Ovary (tissue), 9 donors: ENCODE measurements around the gene RASA3. TPM values are rescaled to one million over a fixed set of nuclear protein-coding genes. Genes with fewer than 3 reads are reported as not detected.
A peak's percentile ranks its signal among the peaks of the same experiment; 100 is the strongest.
"Not testable (repeated sequence)": the region's sequence is repeated elsewhere in the genome, so short reads cannot be mapped to it uniquely, and the experiment has no call there.

ENCODE experiments used
- DNase-seq, 5 donors: peaks; one replicate each; pipeline ENCODE4 v3.0.0-alpha.2; 2019 to 2020
- H3K27ac ChIP-seq, 2 donors: fragments of 200-600 bp; one replicate each; pipeline versions ENCODE4 v1.5.1 to v1.8.0; 2019 to 2022
- H3K27me3 ChIP-seq: fragments of 200-600 bp; one replicate; pipeline ENCODE4 v1.8.0; 2022
- H3K36me3 ChIP-seq: fragments of 200-600 bp; sonication (generic); one replicate; pipeline ENCODE4 v1.5.1; 2019
- H3K4me1 ChIP-seq: one replicate; pipeline ENCODE4 v1.8.1; 2013; ENCODE audit warnings: mild to moderate bottlenecking, moderate library complexity; ENCODE audit not compliant: insufficient read depth
- H3K4me3 ChIP-seq: fragments of 200-600 bp; sonication (generic); one replicate; pipeline ENCODE4 v1.5.1; 2017
- H3K9me3 ChIP-seq, 2 donors: fragments of 200-600 bp in 1 of 2; sonication (generic) in 1 of 2; one replicate each; pipeline versions ENCODE4 v1.5.1 to v1.8.1; 2013 to 2019; ENCODE audit warnings: mild to moderate bottlenecking in 1 of 2, moderate library complexity in 1 of 2
- CTCF ChIP-seq, 3 donors: fragments of 450-650 bp in 2 of 3; fragments of 200-600 bp in 1 of 3; IDR thresholded peaks; one replicate each; pipeline versions ENCODE4 v1.5.1 to v1.8.0; 2016 to 2022; ENCODE audit warnings: antibody characterized with exemption in 3 of 3, mild to moderate bottlenecking in 1 of 3
- EP300 ChIP-seq: sonication (generic); formaldehyde crosslinking; IDR thresholded peaks from one replicate; pipeline ENCODE4 v1.6.1; 2017; ENCODE audit warnings: antibody characterized with exemption
- POLR2A ChIP-seq: fragments of 450-650 bp; IDR thresholded peaks from one replicate; pipeline ENCODE4 v1.6.1; 2017; ENCODE audit warnings: antibody characterized with exemption, mild to moderate bottlenecking, moderate library complexity
- WGBS, 3 donors: extraction: QIAGEN DNeasy Blood & Tissue Kit in 1 of 3; methylation state at CpG; one replicate each; pipeline versions ENCODE4 v1.1.5 to v1.1.7; 2013 to 2017; 5-methylcytosine and 5-hydroxymethylcytosine counted together
- intact Hi-C, 4 donors: fragments of 100-400 bp; cut with DNase I; formaldehyde crosslinking; loops; one replicate each; pipeline versions ENCODE4 v1.11.0 to v1.15.1; 2022 to 2023
- polyA plus RNA-seq, 2 donors: library from polyadenylated mRNA; stranded (reverse); fragments of 200-250 nt in 1 of 2; fragments of 350-450 nt in 1 of 2; fragmentation: Illumina TruSeq in 1 of 2; extraction: RNeasy Lipid Tissue Mini Kit (QIAGEN cat#74804) in 1 of 2; gene quantifications; one replicate each; pipeline ENCODE4 v1.2.3, GENCODE V29; 2013 to 2014
- total RNA-seq, 7 donors: library from RNA; depleted of rRNA in 2 of 7; stranded (reverse); fragments of >200 nt in 2 of 7; fragmentation: NEBNext Ultra II Directional in 3 of 7; extraction: Animal tissue kit (Norgen Biotek cat#: 25700) in 3 of 7; gene quantifications; one replicate each; pipeline versions ENCODE4 v1.1.0 to v1.2.4, GENCODE V29; 2016 to 2023
- donor health status: DM: no; HTN: no; CAD: no; lungs with moderate emphysema.
- donor health status: DM: no; HTN: no; CAD: no.
- donor health status: Bipolar disorder and iron deficiency.
- donor health status: DM: yes; HTN: yes; CAD: no.
- donor health status: DM: no; HTN: no; CAD: no.
- donor health status: DM: yes; HTN: yes; CAD: no.

RASA3 gene
- total and polyA plus RNA-seq, 9 donors: 5.4 to 16.9 (median 9.4) TPM

- Histone ChIP-seq H3K4me1 (no peaks in the 10 kb centered on the region), H3K27me3 (no peaks in the 10 kb centered on the region), H3K4me3 (no peak overlapping the region), H3K27ac (no peak overlapping the region), H3K9me3 (no peaks in the 10 kb centered on the region), H3K36me3 (no peaks in the 10 kb centered on the region)
- peak in 4 of 5 donors; percentile 27 to 47 (median 34) for DNase-seq
- no peak for TF ChIP-seq CTCF (IDR thresholded peaks at IDR 0.05)
- TF ChIP-seq POLR2A: no peak
- no peak for TF ChIP-seq EP300
- 72 to 82% (median 78%) methylated on average over 27 of the region's 27 CpGs for WGBS, 3 donors
- intact Hi-C loops: loop anchor here in 1 of 4 donors (5.0 kb wide), 1 partner anchor 69 kb away; no protein-coding TSS in a partner anchor
Measured at GRCh38 chr13:114101358-114102130, 30.9 kb downstream of the RASA3 start.

GRCh38 chr13:114100446-114101357 is 31.7 kb downstream of the RASA3 start:
- no peak for TF ChIP-seq POLR2A
- no peak for TF ChIP-seq CTCF (IDR thresholded peaks at IDR 0.05)
- no peak for TF ChIP-seq EP300
- WGBS, 3 donors: 68 to 82% (median 81%) methylated on average over 29 of the region's 29 CpGs
- H3K4me1 ChIP-seq: no peaks in the 10 kb centered on the region
- H3K27ac ChIP-seq: no peak overlapping the region
- H3K27me3 ChIP-seq: no peaks in the 10 kb centered on the region
- peak in 3 of 5 donors; percentile 11 to 31 (median 21) for DNase-seq
- no peak overlapping the region for H3K4me3 ChIP-seq
- no peaks in the 10 kb centered on the region for H3K36me3 ChIP-seq
- intact Hi-C loops: loop anchor here in 1 of 4 donors (5.0 kb wide), 1 partner anchor 68 kb away; no protein-coding TSS in a partner anchor
- H3K9me3 ChIP-seq: no peaks in the 10 kb centered on the region

- H3K27ac ChIP-seq: no peak overlapping the region
- no peaks in the 10 kb centered on the region for H3K36me3 ChIP-seq
- no peaks in the 10 kb centered on the region for H3K4me1 ChIP-seq
- H3K27me3 ChIP-seq: no peaks in the 10 kb centered on the region
- peak in 2 of 5 donors; percentile 19 to 22 for DNase-seq
- H3K4me3 ChIP-seq: no peak overlapping the region
- TF ChIP-seq CTCF (IDR thresholded peaks at IDR 0.05): no peak
- no peak for TF ChIP-seq POLR2A
- no peak for TF ChIP-seq EP300
- H3K9me3 ChIP-seq: no peaks in the 10 kb centered on the region
- intact Hi-C loops: loop anchor here in 1 of 4 donors (5.0 kb wide), 1 partner anchor 68 kb away; no protein-coding TSS in a partner anchor
- 36 to 72% (median 72%) methylated on average over 25 of the region's 25 CpGs for WGBS, 3 donors
Measured at GRCh38 chr13:114099918-114100445, 32.4 kb downstream of the RASA3 start.

- H3K4me3 ChIP-seq: peak overlapping the region; percentile 9
- peak overlapping the region in 1 of 2 donors; percentile 1 for H3K27ac ChIP-seq
- no peaks in the 10 kb centered on the region for H3K36me3 ChIP-seq
- peak; percentile 30 to 65 (median 50) for DNase-seq
- intact Hi-C loops: no loop called here
- H3K4me1 ChIP-seq: no peaks in the 10 kb centered on the region
- no peaks in the 10 kb centered on the region for H3K27me3 ChIP-seq
- WGBS, 3 donors: 8 to 25% (median 12%) methylated on average over 13 to 15 of the region's 15 CpGs
- no peak for TF ChIP-seq CTCF (IDR thresholded peaks at IDR 0.05)
- no peak for TF ChIP-seq EP300
- TF ChIP-seq POLR2A: no peak
- H3K9me3 ChIP-seq: no peaks in the 10 kb centered on the region
Measured at GRCh38 chr13:114099191-114099590, 33.2 kb downstream of the RASA3 start.

GRCh38 chr13:114098689-114099056 is 33.8 kb downstream of the RASA3 start:
- H3K36me3 ChIP-seq, H3K4me1 ChIP-seq, H3K27ac ChIP-seq, H3K27me3 ChIP-seq, H3K9me3 ChIP-seq, intact Hi-C loops, H3K4me3 ChIP-seq: not testable (repeated sequence)
- WGBS, 3 donors: 40 to 80% (median 49%) methylated on average over 10 to 11 of the region's 14 CpGs
- peak in 1 of 5 donors; percentile 7 for DNase-seq
